ES-I3 (cell line): Measurements from ENCODE around the gene FAM240A.

Experiments used
- H3K36me3 ChIP-seq: 2 replicates; pipeline ENCODE4 v1.6.1; 2013; ENCODE audit warnings: mild to moderate bottlenecking, low read length, control low read depth, moderate library complexity; ENCODE audit not compliant: insufficient read depth
- H3K4me1 ChIP-seq: 2 replicates; pipeline ENCODE4 v1.6.1; 2013; ENCODE audit warnings: mild to moderate bottlenecking, control low read depth, low read length; ENCODE audit not compliant: insufficient read depth
- H3K9ac ChIP-seq: 2 replicates; pipeline ENCODE4 v1.6.1; 2013; ENCODE audit warnings: low read depth, mild to moderate bottlenecking, low read length, moderate library complexity
- H3K9me3 ChIP-seq: 2 replicates; pipeline ENCODE4 v1.6.1; 2013; ENCODE audit warnings: mild to moderate bottlenecking, low read length, moderate library complexity; ENCODE audit not compliant: control insufficient read depth, insufficient read depth

The FAM240A gene

GRCh38 chr3:46656778-46657556, 44.6 kb downstream of the FAM240A start:
- H3K9ac ChIP-seq, result no peak overlapping the region
- H3K9me3 ChIP-seq, result peaks cover 5% of the 10 kb centered on the region
- H3K36me3 ChIP-seq, result no peaks in the 10 kb centered on the region
- H3K4me1 ChIP-seq, result peaks cover 34% of the 10 kb centered on the region

- Histone ChIP-seq H3K4me1 (peaks cover 44% of the 10 kb centered on the region), H3K9ac (no peak overlapping the region)
Observed at GRCh38 chr3:46659285-46659684, 47.0 kb downstream of the FAM240A start.

GRCh38 chr3:46660003-46660402, 47.7 kb downstream of the FAM240A start:
- peaks cover 44% of the 10 kb centered on the region for H3K4me1 ChIP-seq
- H3K36me3 ChIP-seq, result no peaks in the 10 kb centered on the region
- H3K9ac ChIP-seq, result no peak overlapping the region
- H3K9me3 ChIP-seq, result no peaks in the 10 kb centered on the region

More at GRCh38 chr3:46659285-46659684, 47.0 kb downstream of the FAM240A start:
- Histone ChIP-seq H3K9me3 (no peaks in the 10 kb centered on the region), H3K36me3 (no peaks in the 10 kb centered on the region)

GRCh38 chr3:46660543-46661523, 48.5 kb downstream of the FAM240A start:
- Histone ChIP-seq H3K9me3 (no peaks in the 10 kb centered on the region), H3K36me3 (no peaks in the 10 kb centered on the region), H3K9ac (no peak overlapping the region), H3K4me1 (peaks cover 44% of the 10 kb centered on the region)

- Histone ChIP-seq H3K9ac (no peak overlapping the region), H3K9me3 (no peaks in the 10 kb centered on the region), H3K36me3 (no peaks in the 10 kb centered on the region), H3K4me1 (peaks cover 39% of the 10 kb centered on the region)
Observed at GRCh38 chr3:46661776-46662766, 49.7 kb downstream of the FAM240A start.

- Histone ChIP-seq H3K4me1 (peaks cover 37% of the 10 kb centered on the region), H3K9ac (no peak overlapping the region), H3K36me3 (no peaks in the 10 kb centered on the region), H3K9me3 (no peaks in the 10 kb centered on the region)
Observed at GRCh38 chr3:46662771-46663551, 50.6 kb downstream of the FAM240A start.

GRCh38 chr3:46663591-46664135, 51.3 kb downstream of the FAM240A start:
- Histone ChIP-seq H3K9me3 (no peaks in the 10 kb centered on the region), H3K4me1 (peaks cover 37% of the 10 kb centered on the region), H3K9ac (no peak overlapping the region)

GRCh38 chr3:46664188-46664970, 52.1 kb downstream of the FAM240A start:
- Histone ChIP-seq H3K9ac (no peak overlapping the region), H3K9me3 (no peaks in the 10 kb centered on the region), H3K4me1 (peaks cover 31% of the 10 kb centered on the region), H3K36me3 (no peaks in the 10 kb centered on the region)

More at GRCh38 chr3:46663591-46664135, 51.3 kb downstream of the FAM240A start:
- H3K36me3 ChIP-seq, result no peaks in the 10 kb centered on the region

- Histone ChIP-seq H3K4me1 (peaks cover 24% of the 10 kb centered on the region), H3K36me3 (no peaks in the 10 kb centered on the region), H3K9me3 (no peaks in the 10 kb centered on the region), H3K9ac (no peak overlapping the region)
Observed at GRCh38 chr3:46664971-46665762, 52.8 kb downstream of the FAM240A start.

GRCh38 chr3:46665763-46666452, 53.6 kb downstream of the FAM240A start:
- no peak overlapping the region for H3K9ac ChIP-seq
- no peaks in the 10 kb centered on the region for H3K9me3 ChIP-seq
- H3K4me1 ChIP-seq, result peaks cover 16% of the 10 kb centered on the region
- no peaks in the 10 kb centered on the region for H3K36me3 ChIP-seq

- Histone ChIP-seq H3K36me3 (no peaks in the 10 kb centered on the region), H3K9me3 (no peaks in the 10 kb centered on the region), H3K9ac (no peak overlapping the region), H3K4me1 (peaks cover 12% of the 10 kb centered on the region; the same call in 1 of the 2 replicates)
Observed at GRCh38 chr3:46666453-46666845, 54.1 kb downstream of the FAM240A start.
